EH (cell line): ENCODE data around the gene ARIH2.
A peak's percentile ranks its signal among the peaks of the same experiment; 100 is the strongest.
"Not testable (repeated sequence)": the region's sequence is repeated elsewhere in the genome, so short reads cannot be mapped to it uniquely, and the experiment has no call there.

Experiments used
- DNase-seq: peaks from one replicate; pipeline ENCODE4 v3.0.0-alpha.2; 2015; ENCODE audit warnings: low read depth

The ARIH2 gene

DNA sequence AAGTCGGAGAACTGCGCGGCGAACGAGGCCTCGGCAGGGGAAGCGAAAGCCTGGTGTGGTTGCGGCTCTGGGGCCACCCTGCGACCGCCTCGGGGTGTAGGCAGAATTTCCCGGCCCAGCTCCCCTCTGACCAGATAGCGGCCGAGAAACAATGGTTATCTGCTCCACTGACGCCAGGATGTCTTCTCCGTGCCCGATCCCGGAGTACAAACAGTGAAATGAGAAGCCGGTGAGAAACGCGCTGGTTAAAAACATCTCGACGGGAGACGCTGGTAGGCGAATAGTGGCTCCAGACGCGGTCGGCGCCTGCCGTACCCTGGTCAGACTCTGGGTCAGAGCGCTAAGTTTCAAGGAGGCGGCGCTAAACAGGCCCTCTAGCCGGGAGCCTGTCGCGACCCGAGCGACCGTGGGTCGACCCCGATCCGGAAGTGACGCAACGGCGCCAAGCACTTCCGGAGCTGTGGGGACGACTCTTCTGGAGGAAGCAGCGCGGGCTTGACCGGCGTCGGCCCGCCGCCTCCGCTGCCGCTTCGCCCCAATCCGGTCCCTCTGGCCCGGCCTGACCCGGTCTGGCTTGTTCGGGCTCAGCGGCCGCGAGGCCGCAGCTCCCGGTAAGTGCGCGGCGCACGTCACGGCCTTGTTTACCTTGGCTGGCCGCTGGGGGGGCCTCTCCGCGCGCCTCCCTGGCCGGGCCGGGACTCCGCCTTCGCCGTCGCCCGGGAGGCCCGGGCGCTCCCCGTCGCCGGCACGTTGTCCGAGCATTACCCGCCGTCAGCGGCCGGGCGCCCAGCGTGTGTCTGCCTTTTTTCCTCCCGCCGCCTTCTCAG, at the start of gene ARIH2:
ARIH2 (plus strand) TSS at position 455 of the 827 bp plus-strand sequence. CDS start 8,717 bp downstream, outside the sequence.
- DNase-seq, result peak; percentile 94

DNA sequence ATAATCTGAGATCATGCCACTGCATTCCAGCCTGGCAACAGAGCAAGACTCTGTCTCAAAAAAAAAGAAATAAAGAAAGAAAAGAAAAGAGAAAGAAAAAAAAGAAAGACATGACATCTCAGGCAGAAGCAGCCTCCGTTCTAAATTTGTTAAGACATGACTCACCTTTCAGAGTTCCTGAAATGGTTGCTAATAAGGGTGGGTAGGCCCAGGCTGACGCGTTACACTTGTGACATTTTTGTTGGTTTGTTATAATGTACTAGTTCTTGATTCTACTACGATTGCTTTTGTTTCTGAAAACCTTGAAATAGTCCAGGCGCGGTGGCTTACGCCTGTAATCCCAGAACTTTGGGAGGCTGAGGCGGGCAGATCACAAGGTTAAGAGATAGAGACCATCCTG, 41.0 kb upstream of the ARIH2 start:
- peak; percentile 23 for DNase-seq

DNA sequence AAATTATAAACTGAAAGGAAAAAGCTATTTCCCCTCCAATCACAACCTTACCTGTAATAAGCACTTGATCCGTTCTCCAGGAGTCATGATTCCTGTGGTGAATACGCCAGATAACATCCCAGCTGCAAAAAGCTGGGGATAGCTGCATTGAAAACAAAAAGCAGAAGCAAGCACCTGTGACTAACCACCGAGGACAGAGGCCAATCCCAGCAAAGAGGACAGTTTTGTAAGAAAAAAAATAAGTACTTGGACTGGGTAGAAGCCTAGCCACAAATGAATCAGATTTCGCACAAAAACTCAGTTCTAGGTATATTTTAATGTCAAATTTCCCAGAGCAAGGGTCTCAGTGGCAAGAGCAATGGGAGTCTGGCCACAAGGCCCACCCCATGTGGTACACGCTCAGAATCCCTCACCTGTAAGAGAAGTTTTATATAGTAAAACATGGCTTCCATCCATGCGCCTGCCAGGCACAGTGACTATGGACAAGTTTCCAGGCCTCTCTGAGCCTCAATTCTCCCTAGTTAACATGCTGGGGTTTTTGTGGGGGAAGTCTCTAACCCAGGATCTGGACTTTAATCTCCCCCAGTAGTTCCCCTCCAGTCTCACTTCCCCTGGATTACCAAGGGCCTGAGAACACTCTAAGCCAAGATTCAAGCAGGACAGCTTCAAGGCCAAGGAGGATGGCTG, 39.2 kb upstream of the ARIH2 start:
- no peak for DNase-seq

DNA sequence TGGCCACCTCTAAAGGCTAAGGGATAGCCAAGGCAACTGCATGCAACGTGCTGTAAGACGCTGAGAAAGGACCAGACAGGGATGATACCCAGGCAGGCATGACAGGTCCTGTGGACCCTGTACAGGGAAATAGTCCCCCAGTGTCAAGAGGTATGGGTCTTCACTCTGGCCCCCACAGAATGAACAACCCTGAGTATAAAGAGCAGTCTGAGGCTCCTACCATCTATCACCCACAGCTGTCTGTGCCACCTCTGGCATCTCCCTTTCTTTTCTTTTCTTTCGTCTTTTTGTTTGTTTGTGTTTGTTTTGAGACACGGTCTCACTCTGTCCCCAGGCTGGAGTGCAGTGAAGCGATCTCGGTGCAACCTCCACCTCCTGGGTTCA, 38.7 kb upstream of the ARIH2 start:
- no peak for DNase-seq

DNA sequence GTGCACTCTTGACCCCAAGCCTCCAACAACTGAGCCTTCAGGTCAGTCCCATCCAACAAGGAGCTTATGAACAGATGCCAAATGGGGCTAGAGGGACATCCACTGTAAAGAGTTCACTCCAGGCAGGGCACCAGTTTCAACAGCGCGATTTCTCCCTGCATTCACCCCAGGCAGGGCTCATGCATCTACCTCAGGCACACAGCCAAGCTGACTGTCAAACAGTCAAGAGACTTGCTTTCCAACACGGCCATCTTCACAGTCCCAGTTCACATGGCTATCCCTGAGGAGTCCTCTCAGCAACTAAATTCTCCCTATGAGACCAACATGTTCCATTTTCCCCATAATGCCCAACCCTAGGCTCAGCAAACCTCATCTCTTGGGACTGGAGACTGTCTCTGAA, 37.6 kb upstream of the ARIH2 start:
- no peak for DNase-seq

DNA sequence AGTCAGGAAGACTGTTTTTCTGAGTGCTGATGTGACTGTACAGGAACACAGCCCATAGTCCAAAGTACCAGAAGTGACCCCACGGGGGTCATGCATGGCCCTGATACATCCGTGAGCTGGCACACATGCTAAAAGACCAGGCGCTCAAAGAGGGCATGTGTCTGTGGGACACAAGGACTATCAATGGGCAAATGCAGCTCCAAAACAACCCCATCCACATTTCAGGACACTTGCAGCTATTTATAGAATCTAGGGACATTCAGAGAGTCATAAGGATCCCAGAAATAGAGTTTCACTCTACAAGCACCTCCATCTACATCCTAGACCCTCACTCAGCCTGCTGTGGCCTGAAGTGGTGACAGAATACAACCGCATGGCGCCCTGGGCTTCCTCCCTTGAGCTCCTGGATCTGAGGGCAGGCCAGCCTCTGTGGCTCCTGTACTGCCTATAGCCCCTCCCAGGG, 37.0 kb upstream of the ARIH2 start:
- no peak for DNase-seq

DNA sequence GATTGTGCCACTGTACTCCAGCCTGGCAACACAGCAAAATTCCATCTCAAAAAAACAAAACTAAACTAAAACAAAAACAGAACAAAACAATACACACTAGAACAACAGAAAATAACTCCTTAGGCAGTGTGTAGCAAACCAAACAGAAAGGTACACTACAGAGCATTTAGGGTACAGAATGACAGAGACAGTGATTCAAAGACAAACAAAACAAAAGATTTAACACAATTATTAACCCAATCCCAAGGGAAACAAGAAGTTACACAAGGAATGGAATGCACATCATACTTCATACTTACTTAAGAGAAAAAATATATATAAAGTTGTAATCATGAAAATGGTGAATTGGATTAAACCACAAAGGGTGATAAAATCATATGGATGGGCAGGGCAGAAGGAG, 32.9 kb upstream of the ARIH2 start:
- no peak for DNase-seq

DNA sequence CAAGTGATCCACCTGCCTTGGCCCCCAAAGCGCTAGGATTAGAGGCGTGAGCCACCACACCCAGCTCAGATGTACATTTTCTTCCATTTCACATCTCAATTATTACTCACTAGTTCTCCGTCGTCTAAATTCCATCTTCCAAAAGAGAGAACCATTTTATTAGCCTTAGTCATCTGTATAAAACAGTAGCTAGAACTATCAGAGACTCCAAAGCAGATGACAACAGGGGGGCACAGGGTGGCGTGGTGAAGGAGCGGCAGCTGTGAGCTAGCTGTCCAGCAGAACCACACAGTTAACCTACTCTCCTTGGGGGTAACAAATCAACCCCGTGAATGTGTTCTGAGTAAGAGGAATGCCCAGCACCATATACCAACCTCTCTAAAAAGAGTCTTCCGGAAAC, 27.0 kb upstream of the ARIH2 start:
- peak; percentile 10 for DNase-seq

DNA sequence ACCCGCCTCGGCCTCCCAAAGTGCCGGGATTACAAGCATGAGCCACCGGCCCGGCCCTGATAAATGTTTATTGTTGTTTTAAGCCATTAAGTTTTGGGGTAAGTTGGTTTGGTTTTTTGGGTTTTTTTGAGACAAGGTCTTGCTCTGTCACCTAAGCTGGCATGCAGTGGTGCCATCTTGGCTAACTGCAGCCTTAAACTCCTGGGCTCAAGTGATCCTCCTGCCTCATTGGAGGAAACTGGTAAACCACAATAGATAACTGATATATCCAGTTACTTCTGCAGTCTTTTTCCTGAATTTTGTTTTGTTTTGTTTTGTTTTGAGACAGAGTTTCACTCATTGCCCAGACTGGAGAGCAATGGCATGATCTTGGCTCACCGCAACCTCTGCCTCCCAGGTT, 24.1 kb upstream of the ARIH2 start:
- no peak for DNase-seq

DNA sequence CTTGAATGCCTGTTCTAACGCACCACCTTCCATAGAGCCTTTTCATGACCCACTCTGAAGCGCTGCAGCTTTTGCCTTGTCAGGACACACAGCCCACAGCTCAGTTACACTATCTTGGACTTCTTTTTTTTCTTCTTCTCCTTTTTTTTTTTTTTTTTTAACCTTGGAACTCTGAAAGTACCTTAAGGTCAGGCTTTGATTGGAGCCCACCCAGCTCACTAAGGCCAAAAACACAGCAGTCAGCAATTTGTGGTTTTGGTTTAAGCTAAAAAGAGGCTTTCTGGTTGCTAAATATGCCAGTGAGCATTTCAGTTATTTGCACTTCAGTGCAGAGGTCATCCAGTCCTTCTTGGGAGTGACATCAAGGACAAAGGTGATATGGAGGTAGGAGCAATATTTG, 21.7 kb upstream of the ARIH2 start:
- peak; percentile 11 for DNase-seq

DNA sequence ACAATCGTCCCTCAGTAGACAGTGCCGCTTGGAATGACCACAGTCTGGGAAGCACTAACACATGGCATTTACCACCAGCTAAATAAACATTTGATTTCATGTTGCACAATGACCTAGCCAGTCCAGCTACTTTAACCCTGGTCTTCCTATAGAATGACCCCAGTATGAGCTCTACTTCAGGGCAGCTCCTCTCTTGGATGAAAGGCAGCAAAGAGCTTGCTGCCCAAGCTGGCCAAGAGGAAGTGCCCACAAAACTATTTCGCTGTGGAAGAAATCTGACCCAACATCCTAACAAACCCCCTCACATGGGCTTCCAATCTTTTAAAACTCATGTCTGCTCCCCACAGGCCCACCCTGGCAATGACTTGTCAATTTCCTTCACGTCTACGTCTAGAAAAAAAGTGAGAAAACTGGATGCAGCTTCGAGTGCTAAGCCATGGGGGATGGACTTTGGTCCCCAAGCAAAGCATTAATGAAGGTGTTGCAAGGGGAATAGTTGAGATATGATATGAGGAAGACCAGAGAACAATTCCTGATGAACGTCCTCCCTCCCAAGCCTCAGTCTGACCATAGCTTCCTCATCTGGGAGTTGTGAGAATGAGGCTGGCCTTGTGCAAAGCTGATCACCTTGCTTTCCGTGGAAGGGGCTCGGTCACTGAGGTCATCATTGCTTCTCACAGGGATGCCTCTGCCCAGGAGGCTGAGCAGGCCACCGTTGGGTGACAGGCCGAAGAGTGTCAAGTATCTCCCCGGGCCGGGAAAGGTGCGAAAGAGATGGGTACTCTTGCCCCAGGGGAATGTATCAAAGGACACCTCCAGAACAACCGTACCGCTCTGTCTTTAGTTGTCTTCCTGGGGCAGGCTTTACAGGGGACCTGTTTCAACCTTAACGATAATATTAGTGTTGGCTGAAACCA, 20.9 kb upstream of the ARIH2 start:
- peak; percentile 37 for DNase-seq

DNA sequence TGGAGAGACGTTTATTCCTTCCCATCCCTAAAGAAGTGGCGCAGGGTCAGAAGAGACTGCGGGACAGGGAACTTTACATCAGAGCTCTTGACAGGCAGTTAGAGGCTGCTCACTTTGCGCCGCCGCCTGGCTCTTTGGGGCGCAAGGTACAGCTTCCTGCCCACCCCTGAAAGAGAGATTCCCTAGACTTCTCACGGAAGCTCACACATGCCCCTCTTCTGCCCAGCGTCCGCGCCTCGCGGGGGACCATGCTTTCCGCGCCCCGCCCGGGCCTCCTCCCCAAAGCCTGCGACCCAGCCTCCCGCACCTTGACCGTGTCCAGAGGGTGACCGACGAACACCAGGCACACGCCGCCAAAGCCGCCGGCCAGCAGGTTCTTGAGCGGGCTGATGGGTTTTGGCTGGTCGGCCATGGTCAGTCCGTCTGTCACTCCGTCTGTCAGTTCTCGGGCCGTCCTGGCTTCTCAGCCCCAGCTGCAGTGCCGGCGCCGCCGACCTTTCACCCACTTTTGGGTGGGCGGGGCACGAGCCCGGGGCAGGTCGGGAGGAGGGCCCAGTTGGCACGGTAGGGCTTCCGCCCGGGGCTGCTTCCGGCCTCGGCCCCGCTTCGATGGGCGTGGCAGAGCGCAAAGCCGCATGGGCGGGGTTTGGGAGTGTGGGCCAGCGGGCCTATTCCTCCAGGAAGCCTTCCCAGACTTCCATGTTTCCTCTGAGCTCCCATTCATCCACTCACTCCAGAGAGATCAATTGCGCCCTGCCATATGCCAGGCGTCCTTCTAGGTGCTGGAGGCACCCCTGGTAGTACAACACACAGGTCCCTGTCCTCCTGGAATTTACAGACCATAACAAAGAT, 20.0 kb upstream of the ARIH2 start, which contains the start of gene SLC25A20:
SLC25A20 (minus strand) TSS at position 500 of the 852 bp plus-strand sequence; CDS start at position 412, 88 bp downstream.
- DNase-seq, result peak; percentile 89

DNA sequence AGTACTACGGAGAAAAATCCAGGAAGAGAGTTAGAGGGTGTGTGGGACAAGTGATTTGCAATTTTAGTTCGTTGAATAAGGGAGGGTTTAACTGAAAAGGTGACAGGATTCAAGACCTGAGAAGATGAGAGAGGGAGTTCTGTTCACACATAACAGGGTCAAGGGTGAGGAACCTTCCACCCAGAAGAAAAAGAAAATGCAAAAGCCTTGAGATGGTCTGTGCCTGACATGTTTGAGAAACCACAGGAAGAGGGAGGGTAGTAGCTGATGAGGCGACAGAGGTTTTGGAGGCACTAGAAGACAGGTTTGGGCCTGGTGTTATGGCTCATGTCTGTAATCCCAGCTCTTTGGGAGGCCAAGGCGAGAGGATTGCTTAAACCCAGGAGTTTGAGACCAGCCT, 19.4 kb upstream of the ARIH2 start:
- DNase-seq, result no peak

DNA sequence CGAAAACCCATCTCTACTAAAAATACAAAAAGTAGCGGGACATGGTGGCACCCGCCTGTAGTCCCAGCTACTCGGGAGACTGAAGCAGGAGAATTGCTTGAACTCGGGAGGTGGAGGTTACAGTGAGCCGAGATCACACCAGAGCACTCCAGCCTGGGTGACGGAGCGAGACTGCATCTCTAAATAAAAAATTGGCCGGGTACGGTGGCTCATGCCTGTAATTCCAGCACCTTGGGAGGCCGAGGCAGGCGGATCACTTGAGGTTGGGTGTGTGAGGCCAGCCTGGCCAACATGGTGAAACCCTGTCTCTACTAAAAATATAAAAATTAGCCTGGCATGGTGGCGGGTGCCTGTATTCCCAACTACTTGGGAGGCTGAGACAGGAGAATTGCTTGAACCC, 11.6 kb upstream of the ARIH2 start:
- not testable (repeated sequence) for DNase-seq

DNA sequence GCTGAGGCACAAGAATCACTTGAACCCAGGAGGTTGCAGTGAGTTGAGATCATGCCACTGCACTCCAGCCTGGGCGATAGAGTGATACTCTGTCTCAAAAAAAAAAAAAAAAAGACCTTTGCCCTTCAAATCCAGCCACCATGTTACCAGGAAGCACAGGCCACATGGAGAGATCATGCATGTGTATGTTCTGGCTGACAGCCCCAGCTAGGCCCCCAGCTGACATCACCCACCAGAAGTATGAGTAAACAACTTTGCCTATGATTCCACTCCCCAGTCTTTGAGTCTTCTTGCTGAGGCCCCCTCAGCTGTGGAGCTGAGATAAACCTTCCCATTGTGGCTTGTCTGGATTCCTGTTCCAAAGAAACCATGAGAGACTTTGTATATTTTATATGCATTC, 3.3 kb upstream of the ARIH2 start:
- no peak for DNase-seq

DNA sequence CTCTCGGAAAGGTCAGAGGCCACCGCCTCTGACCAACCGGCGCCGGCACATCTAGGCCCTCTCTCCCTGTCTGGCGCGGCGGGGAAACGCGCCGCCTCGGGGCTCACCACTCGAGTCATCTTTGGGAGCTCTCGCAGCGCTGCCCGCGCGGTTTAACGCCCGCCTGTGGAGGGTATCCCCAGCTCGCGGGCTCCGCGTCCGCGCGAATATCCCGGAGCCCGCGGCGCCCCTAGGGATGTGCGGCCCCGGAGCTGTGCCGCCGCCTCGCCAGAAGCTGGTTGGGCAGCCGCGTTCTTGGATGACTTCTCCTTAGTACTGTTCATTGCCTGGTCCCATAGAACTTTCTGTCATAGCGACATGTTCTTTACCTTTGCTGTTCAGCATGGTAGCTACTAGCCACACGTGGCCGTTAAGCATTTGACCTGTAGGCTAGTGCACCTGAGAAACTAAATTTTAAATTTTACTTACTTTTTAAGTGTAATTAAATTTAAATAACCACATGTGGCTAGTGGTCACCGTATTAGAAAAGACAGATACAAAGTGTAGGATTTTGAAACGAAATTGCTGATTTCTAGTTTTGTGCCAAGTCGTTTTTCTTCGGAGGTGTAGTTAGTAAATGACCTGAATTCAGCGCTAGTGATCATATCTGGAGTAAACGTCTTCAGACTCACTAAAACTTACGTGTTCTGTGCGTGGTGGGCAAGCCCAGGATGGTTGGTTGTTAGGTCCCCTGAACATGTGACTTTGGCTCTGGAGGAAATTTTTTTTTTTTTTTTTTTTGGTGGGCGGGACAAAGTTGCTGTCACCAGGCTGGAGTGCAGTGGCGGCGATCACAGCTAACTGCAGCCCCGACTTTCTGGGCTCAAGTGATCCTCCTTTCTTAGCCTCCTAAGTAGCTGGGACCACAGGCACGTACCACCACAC, 835 bp downstream of the ARIH2 start:
- peak; percentile 69 for DNase-seq

DNA sequence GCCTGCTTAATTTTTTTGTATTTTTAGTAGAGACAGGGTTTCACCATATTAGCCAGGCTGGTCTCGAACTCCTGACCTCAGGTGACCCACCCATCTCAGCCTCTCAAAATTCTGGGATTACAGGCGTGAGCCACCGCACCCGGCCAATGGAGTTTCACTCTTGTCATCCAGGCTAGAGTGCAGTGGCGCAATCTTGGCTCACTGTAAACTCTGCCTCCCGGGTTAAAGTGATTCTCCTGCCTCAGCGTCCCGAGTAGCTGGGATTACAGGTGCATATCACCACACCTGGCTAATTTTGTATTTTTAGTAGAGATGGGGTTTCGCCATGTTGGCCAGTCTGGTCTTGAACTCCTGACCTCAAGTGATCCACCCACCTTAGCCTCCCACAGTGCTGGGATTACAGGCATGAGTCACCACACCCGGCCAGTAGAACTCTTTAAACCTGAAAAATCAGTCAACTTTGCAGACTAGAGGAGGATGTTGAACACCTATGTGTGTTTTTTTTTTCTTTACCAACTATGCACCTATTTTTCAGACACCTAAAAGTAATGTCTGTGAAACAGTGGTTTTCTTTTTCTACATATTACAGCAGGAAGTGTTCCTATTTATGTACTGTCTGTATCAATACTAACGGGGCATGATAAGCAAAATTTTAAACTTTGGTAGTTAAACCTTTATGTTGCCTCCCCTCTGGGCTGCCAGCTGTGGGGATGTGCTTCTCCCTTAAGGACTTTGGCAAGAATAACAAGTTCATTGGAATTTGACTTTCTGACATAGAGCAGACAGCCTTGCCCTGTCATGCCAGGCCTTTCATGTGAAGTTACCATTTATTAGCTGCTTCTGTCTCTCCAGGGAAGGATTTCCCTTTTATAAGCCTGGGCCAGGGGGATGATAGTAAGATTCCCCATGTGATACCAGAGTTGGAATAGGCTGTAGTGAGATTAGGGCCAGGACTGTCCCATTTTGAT, 8.1 kb downstream of the ARIH2 start:
- peak; percentile 37 for DNase-seq

DNA sequence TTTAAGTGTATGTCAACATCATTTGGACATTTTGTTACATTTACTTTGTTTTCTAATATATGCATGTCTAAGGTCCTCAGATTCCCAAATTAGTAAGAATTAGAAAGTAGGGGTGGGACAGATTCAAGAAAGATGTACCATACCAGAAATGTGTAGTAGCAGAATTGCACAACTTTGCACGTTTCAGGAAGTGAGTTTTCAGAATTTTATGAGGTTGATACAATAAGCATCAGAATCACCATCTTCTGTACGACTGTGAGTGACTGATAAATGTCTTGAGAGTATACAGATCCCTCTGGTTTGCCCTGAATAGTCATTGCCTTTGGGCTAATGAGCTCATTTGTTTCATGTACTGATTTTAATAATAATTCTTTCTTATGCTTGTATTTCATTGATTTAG, 9.3 kb downstream of the ARIH2 start:
- peak; percentile 62 for DNase-seq

DNA sequence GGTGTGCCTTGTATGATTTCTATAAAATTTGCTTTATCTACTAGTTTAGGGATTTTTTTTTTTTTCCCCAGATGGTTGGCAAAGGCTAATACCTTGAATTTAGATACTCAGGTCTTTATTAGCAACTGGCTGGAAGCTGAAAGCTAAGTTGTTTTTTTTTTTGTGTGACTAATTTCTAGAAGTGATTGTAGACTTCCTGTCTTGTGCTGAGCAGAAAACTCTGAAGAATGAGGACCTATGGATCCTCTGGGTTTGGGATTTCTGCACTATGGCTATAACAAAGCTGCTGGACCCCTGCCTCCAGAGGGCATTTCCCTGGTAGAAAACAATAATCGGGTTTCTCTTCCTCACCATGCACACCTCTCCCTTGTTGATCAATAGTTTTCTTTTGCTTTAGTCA, 10.0 kb downstream of the ARIH2 start:
- peak; percentile 47 for DNase-seq
